ENCODE results near the gene ADAMTSL1. TPM values are rescaled to one million over a fixed set of nuclear protein-coding genes. Genes with fewer than 3 reads are reported as not detected.

ADAMTSL1 gene
- total RNA-seq, 1 experiment from 2014 or later: 0.94 TPM

GRCh38 chr9:18775930-18776329, 302.0 kb downstream of the ADAMTSL1 start (continued):
- no peak for TF ChIP-seq ZNF425 (CRISPR knock-in tag; conservative IDR thresholded peaks at IDR 0.05)
- TF ChIP-seq ATF3 (CRISPR knock-in tag; conservative IDR thresholded peaks at IDR 0.05): no peak
- TF ChIP-seq CBFB (CRISPR knock-in tag; IDR thresholded peaks at IDR 0.05; ENCODE audit: low read depth): no peak
- no peak for TF ChIP-seq NFATC4 (CRISPR knock-in tag; IDR thresholded peaks at IDR 0.05)
- TF ChIP-seq, protein P1, sequence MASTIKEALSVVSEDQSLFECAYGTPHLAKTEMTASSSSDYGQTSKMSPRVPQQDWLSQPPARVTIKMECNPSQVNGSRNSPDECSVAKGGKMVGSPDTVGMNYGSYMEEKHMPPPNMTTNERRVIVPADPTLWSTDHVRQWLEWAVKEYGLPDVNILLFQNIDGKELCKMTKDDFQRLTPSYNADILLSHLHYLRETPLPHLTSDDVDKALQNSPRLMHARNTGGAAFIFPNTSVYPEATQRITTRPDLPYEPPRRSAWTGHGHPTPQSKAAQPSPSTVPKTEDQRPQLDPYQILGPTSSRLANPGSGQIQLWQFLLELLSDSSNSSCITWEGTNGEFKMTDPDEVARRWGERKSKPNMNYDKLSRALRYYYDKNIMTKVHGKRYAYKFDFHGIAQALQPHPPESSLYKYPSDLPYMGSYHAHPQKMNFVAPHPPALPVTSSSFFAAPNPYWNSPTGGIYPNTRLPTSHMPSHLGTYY (CRISPR knock-in tag; IDR thresholded peaks at IDR 0.05): no peak

GRCh38 chr9:18776836-18777820, 303.2 kb downstream of the ADAMTSL1 start:
- Mint-ChIP-seq H3K36me3 (no peaks in the 10 kb centered on the region), H3K4me3 (no peak overlapping the region), H3K4me1 (no peaks in the 10 kb centered on the region), H3K27me3 (ENCODE audit: low read depth) (no peaks in the 10 kb centered on the region), H3K9me3 (no peaks in the 10 kb centered on the region), H3K27ac (no peak overlapping the region)
- DNase-seq (ENCODE audit: low spot score) (no peak), ATAC-seq (no peak)
- TF ChIP-seq TEAD4 (CRISPR knock-in tag; IDR thresholded peaks at IDR 0.05) (no peak), ELF4 (CRISPR knock-in tag; IDR thresholded peaks at IDR 0.05; ENCODE audit: low read depth) (no peak), ZNF219 (CRISPR knock-in tag; IDR thresholded peaks at IDR 0.05; ENCODE audit: borderline replicate concordance) (no peak), NR1H2 (CRISPR knock-in tag; IDR thresholded peaks at IDR 0.05) (no peak), MAX (CRISPR knock-in tag; IDR thresholded peaks at IDR 0.05) (no peak), USF1 (CRISPR knock-in tag; IDR thresholded peaks at IDR 0.05) (no peak), MLX (CRISPR knock-in tag; IDR thresholded peaks at IDR 0.05) (no peak), FOXK1 (CRISPR knock-in tag; IDR thresholded peaks at IDR 0.05) (no peak), IRF1 (CRISPR knock-in tag; IDR thresholded peaks at IDR 0.05) (no peak), CREM (CRISPR knock-in tag; IDR thresholded peaks at IDR 0.05) (no peak), MXD4 (CRISPR knock-in tag; IDR thresholded peaks at IDR 0.05; ENCODE audit: borderline replicate concordance) (no peak), ARID4B (CRISPR knock-in tag; IDR thresholded peaks at IDR 0.05; ENCODE audit: borderline replicate concordance) (no peak), HMGXB4 (CRISPR knock-in tag; IDR thresholded peaks at IDR 0.05) (no peak)
- TF ChIP-seq, protein P2, sequence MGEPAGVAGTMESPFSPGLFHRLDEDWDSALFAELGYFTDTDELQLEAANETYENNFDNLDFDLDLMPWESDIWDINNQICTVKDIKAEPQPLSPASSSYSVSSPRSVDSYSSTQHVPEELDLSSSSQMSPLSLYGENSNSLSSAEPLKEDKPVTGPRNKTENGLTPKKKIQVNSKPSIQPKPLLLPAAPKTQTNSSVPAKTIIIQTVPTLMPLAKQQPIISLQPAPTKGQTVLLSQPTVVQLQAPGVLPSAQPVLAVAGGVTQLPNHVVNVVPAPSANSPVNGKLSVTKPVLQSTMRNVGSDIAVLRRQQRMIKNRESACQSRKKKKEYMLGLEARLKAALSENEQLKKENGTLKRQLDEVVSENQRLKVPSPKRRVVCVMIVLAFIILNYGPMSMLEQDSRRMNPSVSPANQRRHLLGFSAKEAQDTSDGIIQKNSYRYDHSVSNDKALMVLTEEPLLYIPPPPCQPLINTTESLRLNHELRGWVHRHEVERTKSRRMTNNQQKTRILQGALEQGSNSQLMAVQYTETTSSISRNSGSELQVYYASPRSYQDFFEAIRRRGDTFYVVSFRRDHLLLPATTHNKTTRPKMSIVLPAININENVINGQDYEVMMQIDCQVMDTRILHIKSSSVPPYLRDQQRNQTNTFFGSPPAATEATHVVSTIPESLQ (CRISPR knock-in tag; IDR thresholded peaks at IDR 0.05): no peak
- CTCF ChIA-PET: no interaction called here
- POLR2A ChIA-PET: no interaction called here
